NCI-H2029 (cell line): ENCODE data around the gene IGSF11.
A peak's percentile ranks its signal among the peaks of the same experiment; 100 is the strongest.
"Not testable (repeated sequence)": the region's sequence is repeated elsewhere in the genome, so short reads cannot be mapped to it uniquely, and the experiment has no call there.

ENCODE experiments used
- DNase-seq: peaks from one replicate; lab custom pipeline; 2025; lab: John Stamatoyannopoulos, UW

IGSF11 gene

GRCh38 chr3:118990823-118991560 lies 43.7 kb downstream of the IGSF11 start:
- DNase-seq: no peak

- DNase-seq: no peak
Measured at GRCh38 chr3:118988198-118989130, 46.2 kb downstream of the IGSF11 start.

GRCh38 chr3:118987477-118987876 lies 47.2 kb downstream of the IGSF11 start:
- DNase-seq: peak; percentile 2

- no peak for DNase-seq
Measured at GRCh38 chr3:118986734-118987133, 47.9 kb downstream of the IGSF11 start.

- no peak for DNase-seq
Measured at GRCh38 chr3:118984699-118985098, 49.9 kb downstream of the IGSF11 start.

- no peak for DNase-seq
Measured at GRCh38 chr3:118981494-118982134, 53.0 kb downstream of the IGSF11 start.

GRCh38 chr3:118980832-118981231 lies 53.8 kb downstream of the IGSF11 start:
- DNase-seq: no peak

- DNase-seq: no peak
Measured at GRCh38 chr3:118978393-118978758, 56.3 kb downstream of the IGSF11 start.

GRCh38 chr3:118977671-118978392 lies 56.8 kb downstream of the IGSF11 start:
- no peak for DNase-seq

- DNase-seq: no peak
Measured at GRCh38 chr3:118977118-118977517, 57.5 kb downstream of the IGSF11 start.

GRCh38 chr3:118975476-118975875 lies 59.2 kb downstream of the IGSF11 start:
- not testable (repeated sequence) for DNase-seq

- DNase-seq: no peak
Measured at GRCh38 chr3:118974356-118975097, 60.1 kb downstream of the IGSF11 start.

- DNase-seq: no peak
Measured at GRCh38 chr3:118973050-118973449, 61.6 kb downstream of the IGSF11 start.

GRCh38 chr3:118970819-118971218 lies 63.8 kb downstream of the IGSF11 start:
- no peak for DNase-seq

- no peak for DNase-seq
Measured at GRCh38 chr3:118968640-118969039, 66.0 kb downstream of the IGSF11 start.

GRCh38 chr3:118968111-118968510 lies 66.5 kb downstream of the IGSF11 start:
- DNase-seq: no peak

GRCh38 chr3:118966700-118967099 lies 67.9 kb downstream of the IGSF11 start:
- no peak for DNase-seq

- no peak for DNase-seq
Measured at GRCh38 chr3:118963711-118964110, 70.9 kb downstream of the IGSF11 start.

GRCh38 chr3:118960876-118961450 lies 73.7 kb downstream of the IGSF11 start:
- no peak for DNase-seq

GRCh38 chr3:118955914-118956556 lies 78.6 kb downstream of the IGSF11 start:
- no peak for DNase-seq
